CD4-positive, alpha-beta T cell treated with Interleukin-21 for 1 hour (primary cell): Measurements from ENCODE around the gene LENG8.
"Not testable (repeated sequence)": the region's sequence is repeated elsewhere in the genome, so short reads cannot be mapped to it uniquely, and the experiment has no call there.

Experiments used
- DNase-seq: peaks from one replicate; pipeline ENCODE4 v3.0.0-alpha.2; 2020

LENG8 gene

DNA sequence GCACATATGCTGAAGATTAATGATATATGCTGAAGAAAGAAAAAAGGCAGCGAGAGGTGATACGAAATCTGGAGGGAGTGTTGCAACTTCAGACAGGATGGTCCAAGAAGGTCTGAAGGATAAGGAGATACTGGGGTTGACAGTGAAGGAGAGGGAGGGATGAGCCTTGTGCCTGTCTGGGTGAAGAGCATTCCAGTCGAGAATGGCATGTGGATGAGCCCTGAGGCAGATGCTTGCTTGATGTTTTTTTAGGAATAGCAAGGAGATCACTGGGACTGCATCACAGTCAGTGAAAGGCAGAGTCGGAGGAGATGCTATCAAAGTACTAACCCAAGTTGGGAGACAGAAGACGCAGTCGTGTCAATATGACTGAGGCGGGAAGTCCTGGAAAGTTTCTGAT, 40.3 kb downstream of the LENG8 start:
- DNase-seq: no peak

DNA sequence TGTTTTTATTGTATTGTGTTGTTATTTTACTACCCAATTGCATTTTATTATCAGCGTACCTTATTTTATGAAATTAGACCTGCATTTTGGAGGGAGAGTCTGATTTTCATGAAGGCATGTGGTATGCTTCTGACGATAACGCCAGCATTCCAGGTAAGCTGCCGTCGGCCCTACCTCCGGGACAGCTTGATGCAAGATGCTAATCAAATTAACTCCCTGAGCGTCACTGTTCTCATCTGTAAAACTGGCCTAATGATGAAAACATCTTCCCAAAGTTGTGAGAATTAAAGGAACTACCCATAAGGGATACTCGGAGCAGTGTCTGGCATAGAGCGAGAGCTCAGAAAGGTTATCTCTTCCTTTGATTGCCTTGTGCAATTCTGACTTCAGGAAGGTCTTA, 40.8 kb downstream of the LENG8 start:
- DNase-seq: no peak

- DNase-seq: no peak
These were observed 43.6 kb downstream of the LENG8 start for GRCh38 chr19:54492568-54492967.

GRCh38 chr19:54493056-54493455, 44.1 kb downstream of the LENG8 start:
- DNase-seq: not testable (repeated sequence)

DNA sequence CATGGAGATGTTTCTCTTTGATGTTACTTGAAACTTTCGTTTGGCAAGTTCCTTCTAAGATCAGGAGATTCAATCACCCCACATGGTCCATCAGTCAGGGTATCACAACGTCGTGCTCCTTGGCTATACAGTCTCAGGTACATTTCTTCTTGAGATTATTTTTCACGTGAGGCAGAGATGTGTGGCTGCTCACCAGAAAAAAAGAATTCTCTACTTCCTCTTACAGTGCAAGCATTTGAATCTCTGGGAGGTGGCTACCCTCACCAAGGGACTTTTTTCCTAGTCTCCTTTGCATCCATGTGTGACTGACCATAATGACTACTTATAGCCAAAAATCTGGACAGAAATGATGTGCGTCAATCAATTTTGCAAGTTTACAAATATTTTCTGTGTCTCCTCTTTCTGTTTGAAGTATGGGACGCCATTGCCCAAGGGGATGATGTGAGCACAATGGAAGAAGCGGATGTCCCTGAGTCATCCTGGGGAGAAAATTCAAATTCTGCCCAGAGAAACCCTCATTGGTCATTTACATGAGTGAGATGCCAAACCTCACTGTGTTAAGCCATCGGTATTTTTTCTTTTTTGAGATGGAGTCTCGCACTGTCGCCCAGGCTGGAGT, 45.1 kb downstream of the LENG8 start:
- DNase-seq: no peak

GRCh38 chr19:54495284-54495683, 46.3 kb downstream of the LENG8 start:
- not testable (repeated sequence) for DNase-seq

DNA sequence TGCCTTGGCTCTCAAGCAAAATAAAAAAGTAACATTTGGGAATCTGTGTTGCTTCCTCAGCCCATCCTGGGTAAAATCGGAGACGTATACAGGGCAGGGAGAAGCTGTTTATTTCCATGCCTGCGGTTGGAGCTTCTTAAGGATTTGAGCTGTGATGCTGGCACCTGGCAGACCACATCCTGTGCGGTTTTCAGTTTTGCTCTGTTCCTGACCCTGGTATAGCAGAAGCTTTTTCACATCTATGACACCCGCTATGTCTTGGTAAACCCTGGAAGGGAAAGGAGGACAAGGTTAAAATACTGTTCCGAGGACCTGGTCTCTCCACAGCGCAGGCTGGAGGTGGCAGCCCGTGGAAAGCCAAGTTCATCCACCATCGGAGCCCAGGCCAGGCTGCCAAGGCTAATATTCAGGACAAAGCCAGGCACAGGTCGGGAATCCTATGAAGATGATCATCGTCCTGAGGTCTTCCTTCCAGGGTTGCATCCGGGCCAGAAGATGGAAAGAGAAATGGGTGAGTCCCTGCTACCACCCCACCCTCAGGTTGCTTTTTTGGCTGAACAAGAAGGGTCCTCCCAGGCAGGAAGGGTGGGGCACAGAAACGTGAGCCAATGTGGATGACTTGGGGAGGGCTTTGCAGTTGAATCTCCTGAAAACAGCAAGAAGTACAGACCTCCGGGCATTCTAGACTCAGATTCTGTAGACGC, 48.9 kb downstream of the LENG8 start:
- DNase-seq: peak; percentile 27

DNA sequence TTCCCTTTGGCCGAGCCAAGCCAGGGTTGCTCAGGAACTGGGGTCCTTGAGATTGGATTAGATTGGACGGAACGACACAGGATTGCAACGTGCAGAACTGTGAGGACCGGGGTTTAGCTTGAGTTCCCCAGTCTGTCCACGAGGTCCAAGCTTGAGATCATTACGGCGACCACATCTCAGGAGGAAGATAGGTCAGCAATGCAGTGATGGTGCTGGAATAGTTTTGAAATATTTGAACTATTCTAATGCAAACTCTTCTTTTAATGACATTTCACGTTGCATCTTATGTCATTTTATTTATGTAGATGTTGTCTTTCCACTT, 49.4 kb downstream of the LENG8 start:
- DNase-seq: not testable (repeated sequence)

- peak; percentile 11 for DNase-seq
These were observed 53.6 kb downstream of the LENG8 start, which contains the start of gene LAIR2 for GRCh38 chr19:54502518-54503048. Gene LAIR2, plus strand, starts transcription at chr19:54502831. Its CDS starts 88 bp downstream, at chr19:54502919.

- DNase-seq: not testable (repeated sequence)
These were observed 56.5 kb downstream of the LENG8 start for GRCh38 chr19:54505542-54505941.

DNA sequence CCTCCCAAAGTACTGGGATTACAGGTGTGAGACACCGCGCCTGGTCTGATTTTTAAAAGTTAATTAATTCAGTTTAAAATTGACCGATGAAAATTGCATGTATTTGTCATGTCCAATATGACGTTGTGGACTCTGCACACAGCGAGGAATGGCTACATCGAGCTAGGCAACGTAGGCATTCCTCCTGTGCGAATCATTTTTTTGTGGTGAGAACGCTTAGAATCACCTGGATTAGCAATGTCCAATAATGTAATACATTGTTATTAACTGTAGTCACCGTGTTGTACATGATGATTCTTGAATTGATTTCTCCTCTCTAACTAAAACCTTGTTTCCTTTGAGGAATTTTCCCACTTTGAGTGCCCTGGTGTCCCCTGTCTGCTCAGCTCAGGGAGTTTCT, 57.1 kb downstream of the LENG8 start:
- no peak for DNase-seq

DNA sequence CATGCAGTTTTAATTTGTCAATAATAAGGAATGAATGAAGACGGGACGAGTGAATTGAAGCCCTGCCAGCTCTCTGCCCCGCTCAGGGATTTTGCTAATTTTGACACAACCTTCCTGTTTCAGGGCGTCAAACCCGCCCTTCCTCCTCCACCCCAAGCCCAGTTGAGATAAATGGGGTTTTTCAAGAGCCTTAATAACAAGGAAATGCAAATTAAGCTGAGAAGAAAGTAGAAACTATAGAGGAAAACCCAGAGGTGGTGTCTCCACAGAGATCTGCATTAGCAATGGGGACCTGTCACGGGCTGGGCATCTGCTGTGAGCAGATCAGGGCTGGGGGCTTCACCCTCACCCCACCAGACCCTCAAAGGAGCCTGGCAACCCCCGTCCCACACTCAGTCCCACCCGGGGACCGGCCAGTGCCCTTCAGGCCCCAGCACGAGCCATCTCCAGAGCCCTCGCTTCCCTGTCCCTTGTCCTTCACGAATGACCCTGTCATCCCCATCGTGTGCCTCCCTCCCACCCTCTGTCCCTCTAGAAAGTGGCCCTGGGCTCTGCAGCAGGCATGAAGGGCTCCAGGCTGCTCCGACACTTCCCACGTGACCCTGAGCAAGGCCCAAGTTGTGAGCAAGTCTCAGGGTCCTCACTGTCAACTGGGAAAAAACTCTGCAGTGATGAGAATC, 58.2 kb downstream of the LENG8 start:
- DNase-seq: not testable (repeated sequence)

GRCh38 chr19:54507824-54508223, 58.8 kb downstream of the LENG8 start:
- DNase-seq: no peak

- DNase-seq: not testable (repeated sequence)
These were observed 59.5 kb downstream of the LENG8 start for GRCh38 chr19:54508487-54508886.

DNA sequence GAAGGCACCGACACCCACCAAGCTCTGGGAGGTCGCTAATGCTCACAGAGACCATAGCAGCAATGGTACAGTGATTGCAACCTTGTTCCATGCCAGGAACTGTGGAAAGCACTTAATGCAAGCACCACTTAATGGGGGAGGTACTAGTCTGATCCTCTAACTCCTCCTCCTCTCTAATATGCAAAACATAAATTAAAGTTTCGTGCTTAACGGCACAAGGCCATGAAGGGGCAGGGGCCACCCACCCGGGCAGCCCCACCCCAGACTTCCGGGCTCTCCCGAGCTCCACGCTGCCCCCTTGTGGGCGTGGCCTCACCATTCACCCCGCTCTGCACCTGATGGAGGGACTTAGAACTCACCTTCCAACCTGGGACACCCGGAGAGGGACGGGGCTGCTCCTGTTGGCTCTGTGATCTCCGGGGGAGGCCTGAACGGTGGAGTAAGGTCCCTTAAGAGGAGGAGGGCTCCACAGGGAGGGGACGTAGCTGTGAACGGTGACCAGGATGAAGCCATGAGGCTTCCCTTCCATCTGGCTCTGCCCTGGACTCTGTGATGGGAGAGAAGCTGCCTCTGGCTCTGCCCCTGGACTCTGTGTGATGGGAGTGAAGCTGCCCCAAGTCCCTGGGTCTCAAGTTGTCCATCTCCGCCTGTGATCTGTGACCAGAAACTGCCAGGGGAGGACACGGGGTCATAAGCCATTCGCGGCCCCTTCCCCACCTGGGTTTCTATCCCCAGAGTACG, 60.4 kb downstream of the LENG8 start:
- DNase-seq: not testable (repeated sequence)
